Ishikawa (cell line): ENCODE data around the gene YES1.

Experiments used
- YY1 ChIP-seq: IDR thresholded peaks from 2 replicates; pipeline ENCODE4 v1.6.1; 2012; ENCODE audit warnings: low read depth
- TF ChIP-seq, protein P1 (sequence below): IDR thresholded peaks from 2 replicates; pipeline ENCODE4 v1.6.1; 2012; ENCODE audit warnings: low read depth, mild to moderate bottlenecking
- TF ChIP-seq, protein P2 (sequence below): IDR thresholded peaks from 2 replicates; pipeline ENCODE4 v1.6.1; 2012

DNA sequence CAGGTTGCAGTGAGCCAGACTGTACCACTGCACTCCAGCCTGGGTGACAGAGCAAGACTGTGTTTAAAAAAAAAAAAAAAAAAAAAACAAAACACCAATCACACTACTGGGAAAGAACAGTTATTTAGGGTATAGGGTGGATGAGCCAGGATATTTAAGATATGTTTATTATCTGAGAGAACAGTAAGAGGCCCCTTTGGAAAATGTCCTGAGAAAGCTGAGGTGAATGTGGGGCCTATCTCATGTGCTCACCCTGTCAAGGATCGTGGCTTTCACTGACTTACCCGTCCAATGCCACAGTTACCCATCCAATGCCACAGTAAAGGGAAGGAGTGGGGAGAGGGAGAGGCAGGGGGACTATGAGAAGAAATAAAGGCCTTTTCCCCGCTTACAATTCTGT is 79.7 kb downstream of the YES1 start:
- TF ChIP-seq, protein P1, sequence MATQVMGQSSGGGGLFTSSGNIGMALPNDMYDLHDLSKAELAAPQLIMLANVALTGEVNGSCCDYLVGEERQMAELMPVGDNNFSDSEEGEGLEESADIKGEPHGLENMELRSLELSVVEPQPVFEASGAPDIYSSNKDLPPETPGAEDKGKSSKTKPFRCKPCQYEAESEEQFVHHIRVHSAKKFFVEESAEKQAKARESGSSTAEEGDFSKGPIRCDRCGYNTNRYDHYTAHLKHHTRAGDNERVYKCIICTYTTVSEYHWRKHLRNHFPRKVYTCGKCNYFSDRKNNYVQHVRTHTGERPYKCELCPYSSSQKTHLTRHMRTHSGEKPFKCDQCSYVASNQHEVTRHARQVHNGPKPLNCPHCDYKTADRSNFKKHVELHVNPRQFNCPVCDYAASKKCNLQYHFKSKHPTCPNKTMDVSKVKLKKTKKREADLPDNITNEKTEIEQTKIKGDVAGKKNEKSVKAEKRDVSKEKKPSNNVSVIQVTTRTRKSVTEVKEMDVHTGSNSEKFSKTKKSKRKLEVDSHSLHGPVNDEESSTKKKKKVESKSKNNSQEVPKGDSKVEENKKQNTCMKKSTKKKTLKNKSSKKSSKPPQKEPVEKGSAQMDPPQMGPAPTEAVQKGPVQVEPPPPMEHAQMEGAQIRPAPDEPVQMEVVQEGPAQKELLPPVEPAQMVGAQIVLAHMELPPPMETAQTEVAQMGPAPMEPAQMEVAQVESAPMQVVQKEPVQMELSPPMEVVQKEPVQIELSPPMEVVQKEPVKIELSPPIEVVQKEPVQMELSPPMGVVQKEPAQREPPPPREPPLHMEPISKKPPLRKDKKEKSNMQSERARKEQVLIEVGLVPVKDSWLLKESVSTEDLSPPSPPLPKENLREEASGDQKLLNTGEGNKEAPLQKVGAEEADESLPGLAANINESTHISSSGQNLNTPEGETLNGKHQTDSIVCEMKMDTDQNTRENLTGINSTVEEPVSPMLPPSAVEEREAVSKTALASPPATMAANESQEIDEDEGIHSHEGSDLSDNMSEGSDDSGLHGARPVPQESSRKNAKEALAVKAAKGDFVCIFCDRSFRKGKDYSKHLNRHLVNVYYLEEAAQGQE: no peak
- TF ChIP-seq, protein P2, sequence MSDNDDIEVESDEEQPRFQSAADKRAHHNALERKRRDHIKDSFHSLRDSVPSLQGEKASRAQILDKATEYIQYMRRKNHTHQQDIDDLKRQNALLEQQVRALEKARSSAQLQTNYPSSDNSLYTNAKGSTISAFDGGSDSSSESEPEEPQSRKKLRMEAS: no peak
- TF ChIP-seq YY1: no peak
